ENCODE results near the gene HNRNPC.

The HNRNPC gene

DNA sequence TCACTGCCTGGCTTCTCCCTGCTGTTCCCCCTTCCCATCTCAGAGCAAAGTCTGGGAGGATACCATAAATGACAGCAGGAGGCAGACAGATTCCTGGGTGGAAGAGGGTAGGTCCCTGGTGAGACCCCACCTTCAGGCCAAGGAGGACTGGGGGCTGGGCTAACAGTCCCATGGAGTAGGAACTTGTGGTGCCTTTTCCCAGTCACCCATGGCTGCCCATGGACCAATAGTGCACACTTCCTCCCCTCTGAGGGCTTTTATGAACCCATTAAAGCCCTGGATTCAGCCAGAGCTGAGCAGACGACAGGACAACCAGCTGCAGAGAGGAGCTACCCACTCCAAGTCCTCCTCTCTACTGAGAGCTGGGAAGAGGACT, 76.8 kb downstream of the HNRNPC start:
- TF ChIP-seq ZFX (IDR thresholded peaks at IDR 0.05) (no peak), CTCF (conservative IDR thresholded peaks at IDR 0.05) (no peak)
- peak overlapping the region; percentile 4; the same call in 1 of the 2 replicates for H3K27ac ChIP-seq

DNA sequence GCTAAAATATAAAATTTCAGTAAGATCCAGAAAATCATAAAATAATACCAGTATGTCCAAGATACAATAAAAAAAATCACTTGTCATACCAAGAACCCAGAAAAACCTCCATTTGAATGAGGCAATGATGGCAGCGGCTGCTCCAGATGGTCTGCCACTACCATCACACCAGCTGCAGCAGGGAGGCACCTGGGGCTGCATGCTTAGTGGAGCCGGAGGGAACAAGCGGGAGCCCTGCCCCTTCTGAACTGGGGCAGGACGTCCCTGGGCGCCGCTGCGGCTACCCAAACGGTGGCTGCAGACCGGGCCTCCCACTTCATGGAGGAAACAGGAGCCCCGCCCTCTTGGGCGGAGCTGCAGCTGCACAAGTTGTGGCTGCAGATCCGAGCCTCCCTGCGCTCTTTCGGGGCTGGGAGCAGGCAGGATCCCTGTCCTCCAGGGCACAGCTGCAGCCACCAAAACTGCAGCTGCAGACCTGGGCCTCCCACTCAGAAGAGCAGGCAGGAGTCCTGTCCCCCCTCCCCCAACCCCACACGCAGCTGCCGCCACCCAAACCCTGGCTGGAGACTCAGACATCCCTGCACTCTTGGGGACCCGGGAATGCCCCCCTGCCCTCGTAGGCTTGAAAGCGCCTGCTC, 77.3 kb downstream of the HNRNPC start:
- peak overlapping the region; percentile 4; the same call in 1 of the 2 replicates for H3K27ac ChIP-seq

DNA sequence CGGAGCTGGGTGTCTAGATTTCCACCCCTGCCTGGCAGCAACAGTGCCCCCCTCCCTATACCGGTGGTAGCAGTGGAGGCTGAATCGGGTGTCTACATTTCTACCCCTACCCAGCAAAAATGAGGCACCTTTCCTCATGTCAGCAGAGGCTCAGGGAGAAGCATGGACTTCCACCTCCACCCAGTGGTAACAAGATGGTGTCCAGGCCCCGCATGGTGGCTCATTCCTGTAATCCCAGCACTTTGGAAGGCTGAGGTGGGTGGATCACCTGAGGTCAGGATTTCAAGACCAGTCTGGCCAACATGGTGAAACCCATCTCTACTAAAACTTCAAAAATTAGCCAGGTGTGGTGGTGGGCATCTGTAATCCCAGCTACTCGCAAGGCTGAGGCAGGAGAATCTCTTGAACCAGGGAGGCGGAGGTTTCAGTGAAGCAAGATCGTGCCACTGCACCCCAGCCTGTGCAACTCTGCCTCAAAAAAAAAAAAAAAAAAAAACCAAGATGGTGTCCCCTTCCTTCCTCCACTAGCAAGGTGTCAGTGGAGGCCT, 77.9 kb downstream of the HNRNPC start:
- H3K27ac ChIP-seq, result peak overlapping the region; percentile 4; the same call in 1 of the 2 replicates
- TF ChIP-seq CTCF (conservative IDR thresholded peaks at IDR 0.05), result no peak
- no peak for TF ChIP-seq ZFX (IDR thresholded peaks at IDR 0.05)

More for the DNA sequence above, 77.3 kb downstream of the HNRNPC start:
- TF ChIP-seq ZFX (IDR thresholded peaks at IDR 0.05) (no peak), CTCF (conservative IDR thresholded peaks at IDR 0.05) (no peak)

GRCh38 chr14:21185491-21185890, 83.8 kb downstream of the HNRNPC start:
- TF ChIP-seq ZFX (IDR thresholded peaks at IDR 0.05), result no peak
- no peak for TF ChIP-seq CTCF (conservative IDR thresholded peaks at IDR 0.05)
- H3K27ac ChIP-seq, result no peak overlapping the region

DNA sequence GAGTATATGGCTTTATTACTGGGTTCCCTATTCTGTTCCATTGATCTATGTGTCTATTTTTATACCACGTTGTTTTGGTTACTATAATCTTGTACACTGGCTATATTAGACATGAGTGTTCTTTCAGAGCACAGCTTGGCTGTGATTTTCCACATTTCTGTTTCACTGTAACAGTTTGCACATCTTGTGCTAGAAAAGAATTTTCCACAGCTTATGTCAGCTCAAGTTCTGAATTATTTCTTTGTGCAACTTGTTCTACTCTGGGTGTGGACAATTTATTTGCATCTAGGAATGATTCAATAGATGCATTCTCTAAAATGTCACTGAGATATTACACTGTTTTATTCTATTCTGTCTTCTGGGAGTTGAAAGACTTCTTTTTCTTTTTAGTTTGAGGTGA, 85.0 kb downstream of the HNRNPC start:
- TF ChIP-seq ZFX (IDR thresholded peaks at IDR 0.05), result no peak
- no peak for TF ChIP-seq CTCF (conservative IDR thresholded peaks at IDR 0.05)
- H3K27ac ChIP-seq, result no peak overlapping the region

GRCh38 chr14:21182166-21182565, 87.1 kb downstream of the HNRNPC start:
- TF ChIP-seq ZFX (IDR thresholded peaks at IDR 0.05), result no peak
- no peak for TF ChIP-seq CTCF (conservative IDR thresholded peaks at IDR 0.05)
- no peak overlapping the region for H3K27ac ChIP-seq

GRCh38 chr14:21171128-21171527, 98.1 kb downstream of the HNRNPC start:
- H3K27ac ChIP-seq, result no peak overlapping the region
- TF ChIP-seq CTCF (conservative IDR thresholded peaks at IDR 0.05) (no peak), ZFX (IDR thresholded peaks at IDR 0.05) (no peak)
